NT2/D1 (cell line): ENCODE results near the gene CEP112.

Source experiments
- YY1 ChIP-seq: IDR thresholded peaks from 2 replicates; pipeline ENCODE4 v1.6.1; 2011; ENCODE audit not compliant: insufficient read length, insufficient read depth
- ZNF274 ChIP-seq: IDR thresholded peaks from 2 replicates; pipeline ENCODE4 v1.6.1; 2011; ENCODE audit warnings: mild to moderate bottlenecking, low read depth, low read length

DNA sequence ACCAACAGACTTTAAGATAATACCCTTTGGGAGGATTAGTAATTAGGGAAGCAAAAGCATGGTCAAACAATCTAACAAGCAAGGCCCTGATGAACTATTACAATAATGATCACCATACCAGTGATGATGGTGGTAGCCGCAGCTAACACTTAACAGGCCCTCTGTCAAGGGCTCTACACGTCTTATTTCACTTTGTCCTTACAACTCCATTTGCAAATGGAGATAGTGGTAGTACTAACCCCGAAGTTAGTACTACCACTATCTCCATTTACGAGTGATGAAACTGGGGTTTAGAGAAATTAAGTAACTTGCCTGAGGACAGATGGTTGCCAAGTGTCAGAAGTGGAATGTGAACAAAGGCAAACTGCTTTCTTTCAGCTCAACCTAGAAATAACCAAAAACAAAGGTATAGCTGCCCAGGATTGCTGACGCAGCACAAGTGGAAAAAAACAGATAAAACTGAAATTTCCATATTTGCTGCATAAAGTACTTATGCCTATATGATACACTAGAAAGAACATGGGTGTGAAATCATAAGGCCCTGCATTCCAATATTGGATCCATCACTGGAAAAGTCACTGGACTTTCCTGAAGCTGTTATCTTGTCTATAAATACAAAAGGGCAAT is 24.6 kb downstream of the CEP112 start:
- TF ChIP-seq YY1, result no peak
- TF ChIP-seq ZNF274, result no peak
